ENCODE measurements around the gene LILRA2.
"Not testable (repeated sequence)": the region's sequence is repeated elsewhere in the genome, so short reads cannot be mapped to it uniquely, and the experiment has no call there.

Gene LILRA2

GRCh38 chr19:54574527-54575056, 1.0 kb downstream of the LILRA2 start:
- no peak overlapping the region for H3K4me3 ChIP-seq (replicated peaks in 1 of 2; ENCODE audit: low read depth in 2 of 2, low read length in 2 of 2)
- no peak for TF ChIP-seq CTCF (IDR thresholded peaks at IDR 0.05; ENCODE audit: low read depth, low read length)
- no peak for DNase-seq (ENCODE audit: low read depth in 2 of 2)

- not testable (repeated sequence) for DNase-seq (ENCODE audit: low read depth in 2 of 2); H3K4me3 ChIP-seq (replicated peaks in 1 of 2; ENCODE audit: low read depth in 2 of 2, low read length in 2 of 2)
Measured at GRCh38 chr19:54575205-54575604, 1.6 kb downstream of the LILRA2 start.

GRCh38 chr19:54576411-54576976, 2.9 kb downstream of the LILRA2 start:
- TF ChIP-seq CTCF (IDR thresholded peaks at IDR 0.05; ENCODE audit: low read depth, low read length) = no peak
- no peak overlapping the region for H3K4me3 ChIP-seq (replicated peaks in 1 of 2; ENCODE audit: low read depth in 2 of 2, low read length in 2 of 2)
- no peak for DNase-seq (ENCODE audit: low read depth in 2 of 2)

- H3K4me3 ChIP-seq (replicated peaks in 1 of 2; ENCODE audit: low read depth in 2 of 2, low read length in 2 of 2) = no peak overlapping the region
- TF ChIP-seq CTCF (IDR thresholded peaks at IDR 0.05; ENCODE audit: low read depth, low read length) = no peak
Measured at GRCh38 chr19:54577334-54577733, 3.7 kb downstream of the LILRA2 start.

GRCh38 chr19:54578268-54578667, 4.7 kb downstream of the LILRA2 start:
- not testable (repeated sequence) for H3K4me3 ChIP-seq (replicated peaks in 1 of 2; ENCODE audit: low read depth in 2 of 2, low read length in 2 of 2)

More at GRCh38 chr19:54577334-54577733, 3.7 kb downstream of the LILRA2 start:
- DNase-seq (ENCODE audit: low read depth in 2 of 2) = no peak

GRCh38 chr19:54586397-54586796, 12.8 kb downstream of the LILRA2 start:
- no peak for TF ChIP-seq CTCF (IDR thresholded peaks at IDR 0.05; ENCODE audit: low read depth, low read length)
- no peak overlapping the region for H3K4me3 ChIP-seq (replicated peaks in 1 of 2; ENCODE audit: low read depth in 2 of 2, low read length in 2 of 2)
- no peak for DNase-seq (ENCODE audit: low read depth in 2 of 2)

More at GRCh38 chr19:54578268-54578667, 4.7 kb downstream of the LILRA2 start:
- DNase-seq (ENCODE audit: low read depth in 2 of 2) = not testable (repeated sequence)

GRCh38 chr19:54587026-54587425, 13.4 kb downstream of the LILRA2 start:
- TF ChIP-seq CTCF (IDR thresholded peaks at IDR 0.05; ENCODE audit: low read depth, low read length) = no peak
- H3K4me3 ChIP-seq (replicated peaks in 1 of 2; ENCODE audit: low read depth in 2 of 2, low read length in 2 of 2) = no peak overlapping the region
- DNase-seq (ENCODE audit: low read depth in 2 of 2) = no peak

- not testable (repeated sequence) for H3K4me3 ChIP-seq (replicated peaks in 1 of 2; ENCODE audit: low read depth in 2 of 2, low read length in 2 of 2); DNase-seq (ENCODE audit: low read depth in 2 of 2)
Measured at GRCh38 chr19:54593445-54593844, 19.9 kb downstream of the LILRA2 start, which contains the start of gene LILRA1. LILRA1 (plus strand) TSS chr19:54593632; CDS start chr19:54594245, 613 bp downstream.

- not testable (repeated sequence) for DNase-seq (ENCODE audit: low read depth in 2 of 2); H3K4me3 ChIP-seq (replicated peaks in 1 of 2; ENCODE audit: low read depth in 2 of 2, low read length in 2 of 2)
Measured at GRCh38 chr19:54593931-54594626, 20.5 kb downstream of the LILRA2 start.
